GM18505 (cell line): ENCODE results near the gene ZSWIM8.
"Not testable (repeated sequence)": the region's sequence is repeated elsewhere in the genome, so short reads cannot be mapped to it uniquely, and the experiment has no call there.

Source experiments
- ATAC-seq: cut with Tn5 transposase; IDR thresholded peaks from one replicate; pipeline ENCODE4 v1.9.1; 2021; ENCODE audit not compliant: unreplicated experiment
- POLR2A ChIP-seq: IDR thresholded peaks from 4 replicates; pipeline ENCODE4 v1.6.1; 2011; ENCODE audit warnings: borderline replicate concordance; ENCODE audit not compliant: insufficient read depth, insufficient read length; ENCODE audit errors: extremely low read depth

The ZSWIM8 gene

DNA sequence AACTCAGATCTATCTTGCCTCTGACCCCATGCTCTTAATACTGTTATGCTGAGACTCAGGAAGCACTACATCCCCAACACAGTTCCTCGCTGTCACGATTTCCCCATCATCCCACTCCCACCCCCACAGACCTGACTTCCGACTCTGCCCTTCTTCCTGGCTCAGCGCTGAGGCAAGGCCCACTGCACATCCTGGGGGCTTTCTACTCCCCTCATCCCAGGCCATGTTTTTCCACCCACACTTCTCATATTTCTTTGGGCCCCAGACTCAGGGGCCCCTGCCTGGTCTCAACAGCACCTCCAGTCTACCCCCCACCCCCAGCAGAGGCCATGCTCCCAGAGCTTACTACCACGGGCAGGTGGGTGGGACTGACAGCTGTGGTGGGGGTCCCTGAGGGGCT is 33.7 kb downstream of the ZSWIM8 start:
- ATAC-seq = no peak
- no peak for TF ChIP-seq POLR2A

DNA sequence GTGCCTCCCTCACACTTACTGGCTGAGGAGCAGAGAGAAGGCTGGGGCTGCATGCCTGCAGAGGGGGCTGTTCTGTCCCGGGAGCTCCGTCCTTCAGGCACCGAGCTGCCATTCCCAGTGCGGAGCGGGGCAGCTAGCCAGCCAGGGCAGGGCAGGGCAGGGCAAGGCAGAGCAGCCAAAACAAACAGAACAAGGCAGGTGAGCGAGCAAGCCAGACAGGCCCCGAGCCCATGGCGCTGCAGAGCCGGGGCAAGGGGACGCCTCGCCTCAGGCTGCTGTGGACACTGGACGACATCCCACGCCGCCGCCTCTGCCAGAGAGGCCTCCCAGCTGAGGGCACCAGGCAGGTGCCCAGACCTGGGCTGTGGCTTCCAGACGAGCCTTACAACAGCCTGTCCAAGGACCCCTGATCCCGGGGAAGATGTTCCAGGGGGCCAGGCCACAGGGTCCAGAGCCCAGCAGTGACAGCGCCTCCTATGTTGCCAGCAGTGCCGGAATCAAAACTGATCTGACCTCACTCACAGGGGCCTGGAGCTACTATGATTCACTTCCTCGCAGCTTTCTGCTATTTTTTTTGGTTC is 34.2 kb downstream of the ZSWIM8 start:
- no peak for ATAC-seq
- no peak for TF ChIP-seq POLR2A

DNA sequence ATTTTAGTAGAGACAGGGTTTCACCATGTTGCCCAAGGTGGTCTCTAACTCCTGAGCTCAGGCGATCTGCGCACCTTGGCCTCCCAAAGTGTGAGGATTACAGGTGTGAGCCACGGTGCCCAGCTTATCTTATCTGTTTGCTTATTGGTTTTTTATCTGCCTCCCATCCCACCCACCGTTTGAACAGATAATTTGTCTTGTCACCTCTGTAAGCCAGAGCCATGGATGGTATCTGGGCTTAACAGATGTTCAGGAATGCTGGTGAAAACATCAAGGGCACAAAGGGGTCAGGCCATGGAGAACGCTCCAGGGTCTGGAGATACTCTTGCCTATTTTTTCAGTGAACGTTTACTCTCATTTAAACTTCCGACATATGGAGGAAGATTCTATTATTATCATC is 38.0 kb downstream of the ZSWIM8 start:
- ATAC-seq = no peak
- no peak for TF ChIP-seq POLR2A

DNA sequence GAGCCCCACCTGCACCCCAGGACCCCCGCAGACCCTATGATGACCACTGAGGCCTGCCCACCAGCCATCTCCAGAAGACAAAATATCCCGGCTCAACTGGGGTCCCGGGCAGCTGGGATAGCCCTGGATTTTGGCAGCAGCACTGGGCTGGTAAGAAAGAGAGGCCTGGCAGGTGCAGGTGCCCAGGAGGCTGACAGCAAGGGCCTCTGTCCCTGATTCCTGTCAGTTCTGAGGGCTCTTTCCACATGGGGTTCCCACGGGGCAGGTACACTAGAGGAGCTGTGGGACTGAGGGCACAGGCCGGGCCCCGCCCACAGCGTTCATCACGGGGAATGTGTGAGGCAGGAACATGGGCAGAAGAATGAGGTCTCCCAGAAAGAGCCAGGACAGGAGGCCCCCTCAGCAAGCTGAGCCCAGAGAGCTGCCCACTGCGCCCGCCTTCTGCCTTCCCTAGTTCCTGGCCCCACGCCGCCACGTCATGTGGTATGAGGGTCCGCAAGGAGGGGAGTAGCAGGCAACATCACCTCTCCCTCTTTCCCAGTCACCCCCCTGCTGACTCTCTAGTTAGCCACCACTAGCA is 38.8 kb downstream of the ZSWIM8 start:
- ATAC-seq = no peak
- no peak for TF ChIP-seq POLR2A

DNA sequence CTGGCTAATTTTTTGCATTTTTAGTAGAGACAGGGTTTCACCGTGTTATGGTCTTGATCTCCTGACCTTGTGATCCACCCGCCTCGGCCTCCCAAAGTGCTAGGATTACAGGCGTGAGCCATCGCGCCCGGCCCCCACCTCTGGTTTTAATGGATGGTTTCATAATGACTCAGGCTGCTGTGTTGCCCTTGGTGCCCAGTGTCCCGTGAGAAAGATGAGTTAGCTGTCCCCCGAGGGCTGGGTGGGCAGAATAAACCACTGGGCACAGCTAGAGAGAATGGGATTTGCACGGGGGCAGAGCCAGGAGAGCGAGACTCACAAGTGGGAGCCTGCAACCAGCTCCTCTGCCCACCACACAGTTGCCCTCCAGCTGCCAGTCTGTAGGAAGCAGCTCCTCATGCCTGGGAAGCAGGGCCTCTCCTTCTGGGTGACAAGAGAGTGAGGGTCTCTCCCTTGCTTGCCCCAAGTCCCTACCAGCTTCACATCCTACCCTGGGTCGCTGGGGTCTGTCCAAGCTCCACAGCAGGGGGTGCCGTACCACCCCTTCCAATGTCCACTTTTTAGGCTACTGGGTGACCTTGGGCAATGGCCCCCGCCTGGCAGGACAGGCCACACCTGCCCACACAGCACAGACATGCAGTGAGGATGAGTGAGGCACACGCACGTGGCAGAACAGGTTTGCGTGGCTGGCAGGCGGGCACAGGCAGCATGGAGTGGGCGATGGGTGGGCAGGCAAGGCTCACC is 42.1 kb downstream of the ZSWIM8 start:
- no peak for ATAC-seq
- TF ChIP-seq POLR2A = no peak

DNA sequence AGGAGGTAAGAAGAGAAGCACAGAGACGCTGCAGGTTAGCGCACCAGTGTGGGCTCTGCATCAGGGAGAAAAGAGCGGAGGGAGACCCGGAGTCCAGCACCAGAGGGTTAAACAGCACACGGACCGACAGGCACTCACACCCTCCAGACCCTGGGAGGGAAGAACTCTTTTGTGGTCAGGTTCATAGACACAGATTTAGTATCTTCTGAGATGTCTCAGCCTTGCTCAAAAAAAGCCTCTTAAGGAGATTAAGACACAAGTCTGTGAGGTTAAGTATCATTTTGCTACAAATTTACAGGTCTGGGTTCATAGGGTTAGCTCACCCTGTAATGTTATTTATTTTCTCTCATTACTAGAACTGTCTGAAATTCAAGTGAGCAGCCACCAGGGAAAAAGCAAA is 42.8 kb downstream of the ZSWIM8 start:
- no peak for ATAC-seq
- TF ChIP-seq POLR2A = no peak

DNA sequence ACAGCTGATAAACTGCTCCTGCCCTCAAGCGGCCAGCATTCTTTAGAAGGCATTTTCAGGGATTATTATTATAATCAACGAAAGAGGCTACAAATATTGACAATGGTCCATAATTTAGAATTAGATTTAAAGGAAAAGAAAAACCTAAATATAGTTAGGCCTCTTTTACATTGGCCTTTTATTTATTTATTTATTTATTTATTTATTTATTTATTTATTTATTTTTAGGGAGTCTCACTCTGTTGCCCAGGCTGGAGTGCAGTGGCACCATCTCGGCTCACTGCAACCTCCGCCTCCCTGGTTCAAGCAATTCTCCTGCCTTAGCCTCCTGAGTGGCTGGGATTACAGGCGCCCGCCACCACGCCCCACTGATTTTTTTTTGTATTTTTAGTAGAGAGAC is 43.7 kb downstream of the ZSWIM8 start:
- ATAC-seq = not testable (repeated sequence)

DNA sequence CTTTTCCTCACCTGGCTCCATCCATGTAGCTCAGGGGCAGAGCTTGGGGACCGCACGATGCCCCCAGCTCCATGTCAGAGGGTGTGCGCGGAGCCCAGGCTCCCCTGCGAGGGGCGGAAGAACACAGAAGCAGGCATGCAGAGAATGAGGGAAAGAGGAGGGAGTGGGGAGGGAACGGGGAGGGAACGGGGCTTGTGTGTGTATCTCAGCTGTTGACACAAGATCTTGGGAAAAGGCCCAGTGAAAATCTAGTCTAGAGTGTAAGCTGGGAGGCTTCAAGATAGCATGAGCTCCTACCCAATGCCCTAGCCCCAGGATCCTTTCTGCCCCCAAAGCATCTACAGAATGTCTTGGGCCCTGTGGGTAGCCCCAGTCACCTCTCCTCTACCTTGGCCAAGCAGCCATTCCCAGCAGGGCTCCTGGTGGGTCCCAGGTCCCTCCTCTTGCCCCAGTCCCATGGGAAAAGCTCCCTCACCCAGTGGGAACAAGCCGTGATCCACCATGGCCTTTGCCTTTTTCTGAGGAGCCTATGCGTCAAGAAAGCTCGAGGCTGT is 51.1 kb downstream of the ZSWIM8 start:
- TF ChIP-seq POLR2A = no peak
- ATAC-seq = no peak

DNA sequence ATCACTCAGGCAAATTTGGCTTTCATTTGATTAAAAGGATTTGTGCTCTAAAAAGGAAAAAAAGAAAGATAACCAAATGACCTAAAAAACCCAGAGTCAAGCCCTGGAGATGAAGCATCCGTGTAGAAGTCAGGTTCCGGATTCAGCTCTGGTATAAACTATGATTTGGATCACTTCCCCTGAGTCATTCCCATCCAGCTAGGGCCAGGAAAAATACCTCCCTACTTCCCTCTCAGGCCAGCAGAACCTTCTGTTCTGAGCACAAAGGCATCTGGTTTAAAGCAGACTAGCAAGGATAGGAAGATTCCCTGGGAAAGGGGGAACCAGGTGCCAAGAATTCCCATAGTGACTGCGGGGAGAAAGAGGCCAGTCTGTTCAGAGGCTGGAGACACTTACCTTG is 51.7 kb downstream of the ZSWIM8 start:
- TF ChIP-seq POLR2A = no peak
- ATAC-seq = no peak

DNA sequence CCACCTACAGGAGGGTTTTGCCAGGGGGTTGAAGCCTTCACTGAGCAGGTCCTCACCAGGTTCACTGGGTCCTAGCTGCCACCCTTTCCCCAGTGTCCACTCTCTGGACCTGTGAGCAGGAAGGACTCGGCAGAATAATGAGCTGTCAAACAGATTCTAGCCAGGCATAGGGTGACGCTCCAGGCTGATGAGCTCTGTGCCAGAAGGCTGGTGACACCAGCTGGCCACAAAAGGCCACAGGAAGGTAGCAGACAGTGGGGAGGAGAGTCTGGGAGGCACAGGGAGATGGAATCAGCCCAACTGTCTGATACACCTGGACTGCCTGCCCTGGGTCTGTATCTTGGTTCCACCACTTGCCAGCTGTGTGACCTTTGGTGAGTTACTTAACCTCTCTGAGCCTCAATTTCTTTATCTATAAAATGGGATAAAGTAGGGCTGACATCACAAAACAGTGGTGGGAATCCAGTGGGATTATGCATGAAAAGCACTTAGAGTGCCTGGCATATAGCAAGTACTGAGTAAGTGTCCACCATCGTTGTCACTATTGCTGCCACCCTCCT is 52.7 kb downstream of the ZSWIM8 start:
- TF ChIP-seq POLR2A = no peak
- ATAC-seq = no peak

DNA sequence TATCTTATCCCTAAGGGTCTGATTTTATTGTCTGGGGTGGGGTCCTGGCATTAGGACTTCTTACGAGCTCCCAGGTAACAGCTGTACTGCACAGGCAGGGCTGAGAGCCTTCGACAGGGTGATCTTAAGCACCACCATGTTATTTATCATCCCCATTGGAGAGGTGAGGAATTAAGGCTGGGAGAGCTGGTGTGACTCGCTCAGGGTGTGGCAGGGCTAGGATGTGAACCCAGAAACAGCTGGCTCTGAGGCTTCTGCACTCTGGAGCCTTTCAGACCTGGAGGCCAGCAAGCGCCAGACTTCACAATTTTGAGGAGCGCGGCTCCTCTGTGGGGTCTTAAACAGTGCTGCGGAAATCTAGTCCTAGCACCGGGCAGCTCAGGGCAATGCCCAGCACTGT is 53.4 kb downstream of the ZSWIM8 start:
- no peak for TF ChIP-seq POLR2A
- ATAC-seq = no peak

DNA sequence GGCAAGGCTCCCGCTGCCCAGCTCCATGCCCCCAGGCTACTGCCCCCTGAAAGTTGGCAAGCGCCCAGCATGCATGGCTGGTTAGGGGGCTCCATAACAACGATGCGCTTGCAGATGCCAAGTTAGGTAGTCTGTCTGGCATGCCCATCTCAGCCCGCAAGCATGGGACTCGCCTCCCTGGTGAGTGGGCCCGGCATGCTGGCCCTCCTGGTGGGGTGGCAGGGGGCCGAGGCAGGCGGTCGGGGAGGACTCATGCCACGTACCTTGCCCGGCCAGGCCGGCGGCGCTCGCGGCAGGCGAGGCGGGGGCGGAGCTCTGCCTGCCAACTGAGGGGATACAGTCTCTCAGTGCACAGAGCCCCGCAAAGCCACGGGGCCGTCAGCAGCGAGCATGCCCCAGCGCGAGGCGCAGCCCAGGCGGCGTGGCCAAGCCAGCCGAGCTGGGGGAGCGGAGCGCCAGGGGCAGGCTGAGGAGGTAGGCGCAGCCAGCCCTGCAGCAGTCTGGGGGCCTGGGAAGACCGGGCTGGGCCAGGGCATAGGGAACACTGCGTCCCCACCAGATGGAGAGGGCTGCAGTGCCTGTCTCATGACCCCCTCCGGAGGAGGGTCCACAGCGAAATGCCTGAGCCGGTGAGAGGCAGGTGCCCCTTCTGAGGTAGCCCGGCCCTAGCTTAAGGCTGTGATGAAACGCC is 54.0 kb downstream of the ZSWIM8 start:
- ATAC-seq = no peak
- TF ChIP-seq POLR2A = no peak

DNA sequence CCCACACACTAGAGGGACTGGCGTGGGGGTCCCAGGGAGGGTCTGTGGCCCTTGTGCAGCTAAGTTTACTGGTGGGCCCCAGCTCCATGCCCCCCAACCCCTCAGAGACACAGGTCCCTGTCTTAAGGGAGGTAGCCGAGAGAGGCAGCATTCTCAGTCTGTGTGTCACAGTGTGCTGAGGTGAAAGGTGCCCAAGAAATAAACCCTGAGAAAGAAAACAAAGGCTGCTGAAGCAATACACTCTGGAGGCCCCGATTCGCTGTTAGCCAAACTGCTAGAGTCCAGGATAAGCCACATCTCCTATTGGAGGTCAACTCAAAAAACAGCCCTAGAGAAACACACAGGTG is 54.6 kb downstream of the ZSWIM8 start:
- ATAC-seq = no peak
- TF ChIP-seq POLR2A = no peak

DNA sequence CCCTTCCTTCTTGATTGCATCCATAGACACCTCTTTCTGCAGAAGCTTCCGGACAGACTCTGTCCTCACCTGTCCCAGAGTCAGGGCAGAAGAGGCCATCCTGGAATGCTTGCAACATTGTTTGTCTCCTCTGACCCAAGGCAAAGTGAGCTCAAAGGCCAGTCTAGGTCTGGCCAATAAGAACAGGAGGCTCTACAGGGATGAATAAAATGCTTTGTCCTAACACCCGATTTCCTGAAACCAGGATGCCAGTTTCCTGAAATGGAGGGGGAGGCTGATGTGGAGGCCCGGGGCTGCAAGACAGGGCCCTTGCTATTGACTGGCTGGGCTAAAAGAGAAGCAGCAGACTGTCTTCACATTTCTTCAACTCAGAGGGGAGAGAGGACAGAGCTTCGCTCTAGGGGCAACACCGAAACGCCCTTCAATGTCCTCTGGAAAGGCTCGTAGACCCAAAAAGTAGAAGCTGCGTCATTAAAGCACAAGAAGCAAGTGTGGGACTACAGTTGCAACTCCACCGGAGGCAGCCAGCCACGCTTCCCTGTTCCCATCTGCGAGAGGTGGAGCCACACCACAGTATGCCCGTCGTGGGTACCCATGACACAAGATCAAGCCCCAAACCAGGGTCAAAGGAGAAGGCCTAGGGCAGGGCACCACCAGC is 55.1 kb downstream of the ZSWIM8 start:
- ATAC-seq = no peak
- no peak for TF ChIP-seq POLR2A

DNA sequence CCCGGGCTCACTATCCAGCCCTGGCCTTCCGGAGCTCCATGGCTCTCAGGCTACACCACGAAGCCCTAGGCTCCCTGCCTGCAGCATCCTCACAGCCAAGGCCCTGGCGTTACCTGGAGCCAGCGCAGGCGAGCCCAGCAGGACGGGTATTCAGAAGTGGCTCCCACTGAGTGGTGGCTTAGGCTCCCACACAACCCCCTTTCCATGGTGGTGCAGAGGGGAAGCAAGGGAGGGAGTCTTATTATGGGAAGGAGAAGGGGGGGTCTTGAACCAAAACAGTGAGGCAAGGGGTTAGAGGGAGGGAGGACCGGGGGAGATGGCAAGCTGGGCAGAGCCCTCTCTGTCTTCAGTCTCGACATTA is 55.6 kb downstream of the ZSWIM8 start:
- no peak for TF ChIP-seq POLR2A
- ATAC-seq = no peak
